Measurements from ENCODE around the gene RNF138.
"Not testable (repeated sequence)": the region's sequence is repeated elsewhere in the genome, so short reads cannot be mapped to it uniquely, and the experiment has no call there.

DNA sequence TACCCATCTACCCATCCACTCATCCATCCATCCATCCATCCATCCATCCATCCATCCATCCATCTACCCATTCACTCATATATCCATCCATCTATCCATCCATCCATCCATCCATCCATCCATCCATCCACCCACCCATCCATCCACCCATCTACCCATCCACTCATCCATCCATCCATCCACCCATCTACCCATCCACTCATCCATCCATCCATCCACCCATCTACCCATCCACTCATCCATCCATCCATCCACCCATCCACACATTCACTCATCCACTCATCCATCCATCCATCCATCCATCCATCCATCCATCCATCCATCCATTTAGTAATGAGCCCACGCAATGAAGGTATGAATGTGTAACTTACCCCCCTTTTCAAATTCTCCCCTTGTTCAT, 85.1 kb downstream of the RNF138 start:
- TF ChIP-seq, protein P1, sequence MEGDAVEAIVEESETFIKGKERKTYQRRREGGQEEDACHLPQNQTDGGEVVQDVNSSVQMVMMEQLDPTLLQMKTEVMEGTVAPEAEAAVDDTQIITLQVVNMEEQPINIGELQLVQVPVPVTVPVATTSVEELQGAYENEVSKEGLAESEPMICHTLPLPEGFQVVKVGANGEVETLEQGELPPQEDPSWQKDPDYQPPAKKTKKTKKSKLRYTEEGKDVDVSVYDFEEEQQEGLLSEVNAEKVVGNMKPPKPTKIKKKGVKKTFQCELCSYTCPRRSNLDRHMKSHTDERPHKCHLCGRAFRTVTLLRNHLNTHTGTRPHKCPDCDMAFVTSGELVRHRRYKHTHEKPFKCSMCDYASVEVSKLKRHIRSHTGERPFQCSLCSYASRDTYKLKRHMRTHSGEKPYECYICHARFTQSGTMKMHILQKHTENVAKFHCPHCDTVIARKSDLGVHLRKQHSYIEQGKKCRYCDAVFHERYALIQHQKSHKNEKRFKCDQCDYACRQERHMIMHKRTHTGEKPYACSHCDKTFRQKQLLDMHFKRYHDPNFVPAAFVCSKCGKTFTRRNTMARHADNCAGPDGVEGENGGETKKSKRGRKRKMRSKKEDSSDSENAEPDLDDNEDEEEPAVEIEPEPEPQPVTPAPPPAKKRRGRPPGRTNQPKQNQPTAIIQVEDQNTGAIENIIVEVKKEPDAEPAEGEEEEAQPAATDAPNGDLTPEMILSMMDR (IDR thresholded peaks at IDR 0.05) = not testable (repeated sequence)
- TF ChIP-seq EZH2 (IDR thresholded peaks at IDR 0.05; ENCODE audit: borderline replicate concordance, insufficient read depth, low read depth, low read length, poor library complexity, severe bottlenecking) = not testable (repeated sequence)

All from B cell (primary cell).